Measurements from ENCODE around the gene STC2. TPM values are rescaled to one million over a fixed set of nuclear protein-coding genes. Genes with fewer than 3 reads are reported as not detected.
A peak's percentile ranks its signal among the peaks of the same experiment; 100 is the strongest.
"Not testable (repeated sequence)": the region's sequence is repeated elsewhere in the genome, so short reads cannot be mapped to it uniquely, and the experiment has no call there.

Gene STC2
- total and polyA plus RNA-seq, 2 of the 4 experiments (the other 2 are of a cell fraction): 87.5 to 270 TPM

DNA sequence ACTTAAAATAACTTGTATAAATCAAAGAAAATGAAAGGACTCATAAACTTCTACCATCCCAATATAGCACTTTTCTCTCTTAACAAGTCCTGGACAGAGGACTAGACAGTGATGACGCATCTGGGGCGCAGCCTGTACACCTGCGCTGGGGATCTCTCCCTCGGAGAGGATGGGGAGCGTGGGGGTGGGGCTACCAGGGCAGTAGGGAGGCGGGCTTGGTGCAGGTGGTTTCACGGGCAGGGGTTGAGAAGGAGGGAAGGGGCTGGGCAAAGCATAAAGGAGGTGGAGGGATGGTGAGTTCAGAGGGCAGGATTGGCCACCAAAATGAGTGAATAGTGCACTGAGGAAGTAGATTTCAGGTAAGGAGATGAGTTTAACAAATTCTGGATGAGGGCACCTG is 41.1 kb downstream of the STC2 start:
- Histone ChIP-seq H3K9me3 (ENCODE audit: control insufficient read depth, insufficient read depth, low read length) (no peaks in the 10 kb centered on the region), H2AK5ac (ENCODE audit: low read depth, low read length) (no peak overlapping the region), H3K4me2 (ENCODE audit: low read depth, low read length) (no peak overlapping the region), H2BK120ac (ENCODE audit: low read depth, low read length) (no peak overlapping the region), H3K9me1 (ENCODE audit: insufficient read depth, low read length) (no peaks in the 10 kb centered on the region; the same call in 1 of the 2 replicates), H2BK5ac (ENCODE audit: low read depth, low read length, poor library complexity, severe bottlenecking) (no peak overlapping the region), H2BK20ac (ENCODE audit: low read depth, low read length) (no peak overlapping the region), H3K79me1 (ENCODE audit: low read depth in 1 of 2, low read length in 2 of 2) (no peaks in the 10 kb centered on the region), H4K8ac (ENCODE audit: low read depth in 2 of 2, low read length in 2 of 2) (no peak overlapping the region), H3K14ac (replicated peaks; ENCODE audit: low read depth, low read length) (no peak overlapping the region), H2BK15ac (ENCODE audit: low read depth, low read length) (no peak overlapping the region), H3K4ac (ENCODE audit: low read depth, low read length) (no peak overlapping the region), H3K23ac (ENCODE audit: low read depth, low read length) (no peak overlapping the region), H3K27me3 (ENCODE audit: control insufficient read depth, insufficient read depth, low read length) (peaks cover 27% of the 10 kb centered on the region), H3K27ac (ENCODE audit: insufficient read depth, low read length) (no peak overlapping the region), H2AK9ac (replicated peaks; ENCODE audit: low read depth, low read length, poor library complexity) (no peak overlapping the region), H4K91ac (ENCODE audit: insufficient read depth, low read depth, low read length) (no peak overlapping the region), H3K4me3 (ENCODE audit: insufficient read depth, low read depth, low read length) (no peak overlapping the region), H3K18ac (ENCODE audit: low read depth, low read length) (no peak overlapping the region), H3K4me1 (ENCODE audit: control insufficient read depth, insufficient read depth, low read length) (peaks cover 5% of the 10 kb centered on the region; the same call in 1 of the 2 replicates), H4K5ac (ENCODE audit: low read depth, low read length) (no peak overlapping the region), H3K9ac (ENCODE audit: low read depth, low read length) (no peak overlapping the region), H3K56ac (ENCODE audit: extremely low read depth, insufficient read depth, low read length) (no peak overlapping the region), H2AFZ (replicated peaks; ENCODE audit: low read length, poor library complexity) (no peak overlapping the region), H4K20me1 (ENCODE audit: insufficient read depth, low read length) (no peaks in the 10 kb centered on the region), H3K36me3 (ENCODE audit: control insufficient read depth, insufficient read depth, low read length) (no peaks in the 10 kb centered on the region)
- TF ChIP-seq FOS (IDR thresholded peaks at IDR 0.05; ENCODE audit: low read depth, low read length) (no peak), SMC3 (IDR thresholded peaks at IDR 0.05; ENCODE audit: low read depth, low read length) (no peak), RAD21 (IDR thresholded peaks at IDR 0.05; ENCODE audit: low read length) (no peak), POLR2A (IDR thresholded peaks at IDR 0.05; ENCODE audit: low read depth, low read length) (no peak), BHLHE40 (IDR thresholded peaks at IDR 0.05; ENCODE audit: low read depth, low read length) (no peak)
- ChIA-PET POLR2A (ENCODE audit: unreplicated experiment) (no interaction called here), CTCF (no interaction called here)
- intact Hi-C loops (cut with micrococcal nuclease): no loop called here
- ATAC-seq (ENCODE audit: low read depth) (no peak), DNase-seq (no peak)
- in situ Hi-C loops (cut with MboI; ENCODE audit: low sequenced_read_pairs): loop anchor here (5.0 to 25.0 kb wide), 2 partner anchors 305 to 1025 kb away; partner anchors contain the start of gene ATP6V0E1
- no TSS peak for BruUV-seq (replicated peaks)
- dilution Hi-C loops (cut with HindIII; ENCODE audit: low sequenced_read_pairs, unreplicated experiment): no loop called here
- WGBS, 2 experiments (ENCODE audit: extremely low coverage in 2 of 2, insufficient read length in 1 of 2): 27% methylated on average over 3 of the region's 7 CpGs; no CpG with 5 or more reads in 1 of the 2 experiments

DNA sequence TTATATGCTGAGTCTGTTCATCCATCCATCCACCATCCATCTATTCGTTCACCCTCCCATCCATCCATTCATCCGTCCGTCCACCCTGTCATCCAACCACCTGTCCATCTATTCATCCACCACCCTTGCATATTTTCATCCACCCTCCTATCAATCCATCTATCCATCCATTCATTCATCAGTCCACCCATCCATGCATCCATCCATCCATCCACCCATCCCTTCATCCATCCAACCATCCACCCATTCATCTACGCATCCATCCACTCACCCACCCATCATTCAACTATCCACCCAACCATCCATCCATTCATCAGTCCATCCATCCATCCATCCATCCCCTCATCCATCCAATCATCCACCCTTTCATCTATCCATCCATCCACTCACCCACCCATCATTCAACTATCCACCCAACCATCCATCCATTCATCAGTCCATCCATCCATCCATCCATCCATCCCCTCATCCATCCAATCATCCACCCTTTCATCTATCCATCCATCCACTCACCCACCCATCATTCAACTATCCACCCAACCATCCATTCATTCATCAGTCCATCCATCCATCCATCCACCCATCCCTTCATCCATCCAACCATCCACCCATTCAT is 43.8 kb downstream of the STC2 start:
- H3K4me1 ChIP-seq (ENCODE audit: control insufficient read depth, insufficient read depth, low read length); H2BK5ac ChIP-seq (ENCODE audit: low read depth, low read length, poor library complexity, severe bottlenecking); H4K8ac ChIP-seq (ENCODE audit: low read depth in 2 of 2, low read length in 2 of 2); POLR2A ChIA-PET (ENCODE audit: unreplicated experiment); H3K9me1 ChIP-seq (ENCODE audit: insufficient read depth, low read length); H3K18ac ChIP-seq (ENCODE audit: low read depth, low read length); H3K27ac ChIP-seq (ENCODE audit: insufficient read depth, low read length); H3K4ac ChIP-seq (ENCODE audit: low read depth, low read length); H2AK5ac ChIP-seq (ENCODE audit: low read depth, low read length); H3K14ac ChIP-seq (replicated peaks; ENCODE audit: low read depth, low read length); H3K4me3 ChIP-seq (ENCODE audit: insufficient read depth, low read depth, low read length); H4K20me1 ChIP-seq (ENCODE audit: insufficient read depth, low read length); H2BK15ac ChIP-seq (ENCODE audit: low read depth, low read length); H2AK9ac ChIP-seq (replicated peaks; ENCODE audit: low read depth, low read length, poor library complexity); ATAC-seq (ENCODE audit: low read depth); H2BK20ac ChIP-seq (ENCODE audit: low read depth, low read length); H3K4me2 ChIP-seq (ENCODE audit: low read depth, low read length); H2BK120ac ChIP-seq (ENCODE audit: low read depth, low read length); H4K91ac ChIP-seq (ENCODE audit: insufficient read depth, low read depth, low read length); H3K9me3 ChIP-seq (ENCODE audit: control insufficient read depth, insufficient read depth, low read length); H2AFZ ChIP-seq (replicated peaks; ENCODE audit: low read length, poor library complexity); H3K9ac ChIP-seq (ENCODE audit: low read depth, low read length); H3K79me1 ChIP-seq (ENCODE audit: low read depth in 1 of 2, low read length in 2 of 2); H4K5ac ChIP-seq (ENCODE audit: low read depth, low read length); dilution Hi-C loops (cut with HindIII; ENCODE audit: low sequenced_read_pairs, unreplicated experiment); DNase-seq; H3K36me3 ChIP-seq (ENCODE audit: control insufficient read depth, insufficient read depth, low read length); H3K56ac ChIP-seq (ENCODE audit: extremely low read depth, insufficient read depth, low read length); BruUV-seq (replicated peaks): not testable (repeated sequence)
- WGBS, 2 experiments (ENCODE audit: extremely low coverage in 2 of 2, insufficient read length in 1 of 2): 97% methylated on average over 4 of the region's 4 CpGs; no CpG with 5 or more reads in 1 of the 2 experiments
- H3K23ac ChIP-seq (ENCODE audit: low read depth, low read length): 0 out of 2 replicates have a peak overlapping the region, but pooled peaks have one; percentile 38
- CTCF ChIA-PET: interaction anchor here (0.6 to 1.0 kb wide), 3 partner anchors 30 to 578 kb away, joined by 3 read pairs; no protein-coding TSS in a partner anchor
- peaks cover 34% of the 10 kb centered on the region for H3K27me3 ChIP-seq (ENCODE audit: control insufficient read depth, insufficient read depth, low read length)
- in situ Hi-C loops (cut with MboI; ENCODE audit: low sequenced_read_pairs) (loop anchor here (25.0 kb wide), 1 partner anchor 1028 kb away; no protein-coding TSS in a partner anchor), intact Hi-C loops (cut with micrococcal nuclease) (loop anchor here (2.0 kb wide), 1 partner anchor 306 kb away; no protein-coding TSS in a partner anchor)

Data from IMR-90 (cell line).